Keratinocyte (primary cell): ENCODE data around the gene GSTM5. TPM values are rescaled to one million over a fixed set of nuclear protein-coding genes. Genes with fewer than 3 reads are reported as not detected.

Experiments
- DNase-seq: peaks from one replicate; pipeline ENCODE4 v3.0.0-alpha.2; 2011; ENCODE audit warnings: low read depth, missing footprints, low spot score
- FAIRE-seq: peaks from 2 replicates; lab custom pipeline; 2011; peaks lifted over from hg19 to GRCh38; lab: Jason Lieb, UNC
- H2AFZ ChIP-seq: 2 replicates; pipeline ENCODE4 v1.6.0; 2012; ENCODE audit warnings: low read length, control low read depth, inconsistent platforms; ENCODE audit not compliant: control insufficient read depth
- H3K27ac ChIP-seq: 2 replicates; pipeline ENCODE4 v1.5.1; 2011; ENCODE audit warnings: low read length; ENCODE audit not compliant: control insufficient read depth, insufficient read depth
- H3K27me3 ChIP-seq: 3 replicates; pipeline ENCODE4 v1.6.0; 2011; ENCODE audit warnings: low read length; ENCODE audit not compliant: control insufficient read depth, insufficient read depth; ENCODE audit errors: extremely low read depth
- H3K36me3 ChIP-seq, 2 experiments: 2 replicates in 1 of 2; 3 replicates in 1 of 2; pipeline ENCODE4 v1.5.1; 2011; ENCODE audit warnings: low read length in 2 of 2, mild to moderate bottlenecking in 1 of 2; ENCODE audit not compliant: control insufficient read depth in 2 of 2, insufficient read depth in 2 of 2; ENCODE audit errors: extremely low read depth in 1 of 2
- H3K4me1 ChIP-seq: 3 replicates; pipeline ENCODE4 v1.5.1; 2011; ENCODE audit warnings: low read length; ENCODE audit not compliant: control insufficient read depth, insufficient read depth; ENCODE audit errors: extremely low read depth
- H3K4me2 ChIP-seq: 3 replicates; pipeline ENCODE4 v1.6.0; 2011; ENCODE audit warnings: low read depth, low read length; ENCODE audit not compliant: control insufficient read depth, insufficient read depth; ENCODE audit errors: extremely low read depth
- H3K4me3 ChIP-seq, 3 experiments: fragments of 200-600 bp in 1 of 3; sonication (generic) in 1 of 3; 2 replicates in 2 of 3; 3 replicates in 1 of 3; pipeline ENCODE4 v1.5.1; 2011 to 2016; ENCODE audit warnings: low read length in 3 of 3, mild to moderate bottlenecking in 3 of 3, control low read depth in 2 of 3, inconsistent platforms in 1 of 3, low read depth in 1 of 3, mixed read lengths in 1 of 3, mixed run types in 1 of 3, moderate library complexity in 1 of 3; ENCODE audit not compliant: control insufficient read depth in 2 of 3, insufficient read depth in 2 of 3; ENCODE audit errors: extremely low read depth in 1 of 3
- H3K79me2 ChIP-seq: 2 replicates; pipeline ENCODE4 v1.6.0; 2012; ENCODE audit warnings: low read length; ENCODE audit not compliant: control insufficient read depth, insufficient read depth
- H3K9ac ChIP-seq: 3 replicates; pipeline ENCODE4 v1.6.0; 2011; ENCODE audit warnings: low read length; ENCODE audit not compliant: control insufficient read depth, insufficient read depth; ENCODE audit errors: extremely low read depth
- H3K9me1 ChIP-seq: 3 replicates; pipeline ENCODE4 v1.6.0; 2011; ENCODE audit warnings: low read length; ENCODE audit not compliant: control insufficient read depth, insufficient read depth; ENCODE audit errors: extremely low read depth
- H3K9me3 ChIP-seq: 2 replicates; pipeline ENCODE4 v1.5.1; 2012; ENCODE audit warnings: low read depth, low read length; ENCODE audit not compliant: control insufficient read depth
- H4K20me1 ChIP-seq: 3 replicates; pipeline ENCODE4 v1.6.0; 2011; ENCODE audit warnings: low read length; ENCODE audit not compliant: control insufficient read depth, insufficient read depth; ENCODE audit errors: extremely low read depth
- CTCF ChIP-seq, 3 experiments: IDR thresholded peaks in 1 of 3; conservative IDR thresholded peaks in 1 of 3; optimal IDR thresholded peaks in 1 of 3; 2 replicates in 2 of 3; 3 replicates in 1 of 3; pipeline versions ENCODE3 to v1.5.1; 2011; ENCODE audit warnings: low read length in 3 of 3, mild to moderate bottlenecking in 3 of 3, moderate library complexity in 2 of 3, control low read depth in 1 of 3, inconsistent platforms in 1 of 3; ENCODE audit not compliant: insufficient read depth in 2 of 3; ENCODE audit errors: extremely low read depth in 1 of 3
- EZH2 ChIP-seq: IDR thresholded peaks from one replicate; pipeline ENCODE4 v1.6.1; 2012; ENCODE audit warnings: inconsistent platforms, mild to moderate bottlenecking, low read length, moderate library complexity
- dilution Hi-C: fragments of 300-500 bp; cut with MboI; formaldehyde crosslinking; loops from one replicate; pipeline ENCODE4 v1.7.0; 2020; ENCODE audit warnings: low sequenced_read_pairs; ENCODE audit not compliant: extremely low pct_ligation_motif_present
- polyA plus RNA-seq, 5 experiments: library from polyadenylated mRNA; depleted of rRNA in 3 of 5; stranded (reverse) in 3 of 5; stranded (forward) in 1 of 5; unstranded in 1 of 5; fragments of >200 nt; gene quantifications; 1 replicate in 1 of 5; 2 replicates in 3 of 5; 3 replicates in 1 of 5; pipeline versions ENCODE4 v1.2.1 to v1.2.3, GENCODE V29; 2011 to 2012; ENCODE audit warnings: missing spikeins in 2 of 5, low read depth in 1 of 5, low replicate concordance in 1 of 5

The GSTM5 gene
- polyA plus RNA-seq, 1 donor (not counting 4 experiments of a cell fraction or from before 2014, with no cell fraction given), result not detected

GRCh38 chr1:109749221-109749620, 37.2 kb downstream of the GSTM5 start:
- dilution Hi-C loops, result no loop called here
- no peak overlapping the region for H2AFZ ChIP-seq
- no peaks in the 10 kb centered on the region for H3K36me3 ChIP-seq
- TF ChIP-seq CTCF (optimal IDR thresholded peaks at IDR 0.05 in 1 of 3, IDR thresholded peaks at IDR 0.05 in 1 of 3, conservative IDR thresholded peaks at IDR 0.05 in 1 of 3; ENCODE audit: extremely low read depth in 1 of 3, insufficient read depth in 2 of 3, low read length in 3 of 3) (no peak), EZH2 (no peak)
- H3K27me3 ChIP-seq, result peaks cover 3% of the 10 kb centered on the region
- H3K9me3 ChIP-seq, result no peaks in the 10 kb centered on the region
- DNase-seq, result no peak
- H3K9ac ChIP-seq, result no peak overlapping the region
- no peak overlapping the region for H3K4me2 ChIP-seq
- H3K79me2 ChIP-seq, result no peaks in the 10 kb centered on the region
- no peak for FAIRE-seq
- H3K27ac ChIP-seq, result no peak overlapping the region
- no peak overlapping the region for H3K4me3 ChIP-seq
- no peaks in the 10 kb centered on the region for H3K9me1 ChIP-seq
- no peaks in the 10 kb centered on the region for H4K20me1 ChIP-seq
- no peaks in the 10 kb centered on the region for H3K4me1 ChIP-seq

- H3K4me3 ChIP-seq, result no peak overlapping the region
- FAIRE-seq, result no peak
- no peaks in the 10 kb centered on the region for H3K36me3 ChIP-seq
- H3K79me2 ChIP-seq, result no peaks in the 10 kb centered on the region
- no peaks in the 10 kb centered on the region for H3K9me1 ChIP-seq
- no peak for DNase-seq
- peaks cover 3% of the 10 kb centered on the region for H3K27me3 ChIP-seq
- H3K27ac ChIP-seq, result no peak overlapping the region
- dilution Hi-C loops, result no loop called here
- no peak overlapping the region for H3K9ac ChIP-seq
- H2AFZ ChIP-seq, result no peak overlapping the region
- H3K4me2 ChIP-seq, result no peak overlapping the region
- H4K20me1 ChIP-seq, result no peaks in the 10 kb centered on the region
- no peak for TF ChIP-seq CTCF (optimal IDR thresholded peaks at IDR 0.05 in 1 of 3, IDR thresholded peaks at IDR 0.05 in 1 of 3, conservative IDR thresholded peaks at IDR 0.05 in 1 of 3; ENCODE audit: extremely low read depth in 1 of 3, insufficient read depth in 2 of 3, low read length in 3 of 3)
- no peak for TF ChIP-seq EZH2
- no peaks in the 10 kb centered on the region for H3K4me1 ChIP-seq
- H3K9me3 ChIP-seq, result no peaks in the 10 kb centered on the region
Observed at GRCh38 chr1:109750241-109750882, 38.3 kb downstream of the GSTM5 start.
